Tibial artery (tissue), 4 donors: Measurements from ENCODE around the gene FRMD5.

Experiments
- DNase-seq, 2 donors: peaks; one replicate each; pipeline ENCODE4 v3.0.0-alpha.2; 2019
- H3K27ac ChIP-seq, 2 donors: fragments of 200-600 bp; sonication (generic) in 1 of 2; 1 replicate in 1 of 2; 2 replicates in 1 of 2; pipeline ENCODE4 v1.5.1; 2018 to 2019; ENCODE audit warnings: mild to moderate bottlenecking in 1 of 2
- H3K27me3 ChIP-seq, 2 donors: fragments of 200-600 bp; sonication (generic) in 1 of 2; one replicate each; pipeline versions ENCODE4 v1.5.1 to v1.6.0; 2016 to 2019
- H3K36me3 ChIP-seq, 3 donors: fragments of 200-600 bp; sonication (generic) in 2 of 3; one replicate each; pipeline ENCODE4 v1.5.1; 2016 to 2019; ENCODE audit warnings: mild to moderate bottlenecking in 2 of 3
- H3K4me1 ChIP-seq, 4 donors: fragments of 200-600 bp; sonication (generic) in 2 of 4; 1 replicate in 3 of 4; 2 replicates in 1 of 4; pipeline ENCODE4 v1.5.1; 2016 to 2019
- H3K4me3 ChIP-seq, 2 donors: fragments of 200-600 bp; sonication (generic) in 1 of 2; 1 replicate in 1 of 2; 2 replicates in 1 of 2; pipeline ENCODE4 v1.5.1; 2018 to 2019; ENCODE audit warnings: mild to moderate bottlenecking in 2 of 2
- H3K9me3 ChIP-seq, 3 donors: fragments of 200-600 bp; sonication (generic) in 1 of 3; one replicate each; pipeline ENCODE4 v1.5.1; 2016 to 2019
- CTCF ChIP-seq, 2 experiments: fragments of 200-600 bp in 1 of 2; fragments of 450-650 bp in 1 of 2; IDR thresholded peaks; one replicate each; pipeline ENCODE4 v1.5.1; 2017 to 2019; ENCODE audit warnings: antibody characterized with exemption in 2 of 2, mild to moderate bottlenecking in 1 of 2, moderate library complexity in 1 of 2
- intact Hi-C: fragments of 100-400 bp; cut with DNase I; formaldehyde crosslinking; loops from one replicate; pipeline ENCODE4 v1.15.0; 2023; ENCODE audit warnings: low total_unique reads

Gene FRMD5

DNA sequence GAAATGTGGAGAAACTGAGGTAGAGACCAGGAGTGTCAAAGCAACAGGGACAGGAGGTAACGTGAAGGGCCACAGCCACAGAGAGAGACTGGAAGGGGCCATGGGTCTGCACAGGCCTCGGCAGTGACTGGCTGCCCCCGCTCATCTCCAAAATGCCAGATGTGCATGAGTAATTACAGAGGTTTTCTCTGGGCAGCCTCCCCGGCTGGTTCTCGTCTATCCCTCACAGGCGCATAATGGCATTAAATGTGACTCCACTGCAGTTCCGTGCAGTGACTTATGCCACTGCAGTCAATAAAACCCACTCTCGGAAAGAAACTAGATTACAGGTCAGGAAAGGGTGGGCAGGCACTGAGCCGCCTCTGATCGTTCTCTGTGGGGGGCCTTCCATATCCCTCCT is 293.6 kb downstream of the FRMD5 start:
- Histone ChIP-seq H3K27ac (no peak overlapping the region), H3K4me1 (no peaks in the 10 kb centered on the region)
- intact Hi-C loops = loop anchor here (5.0 to 10.0 kb wide), 2 partner anchors 166 to 593 kb away; no protein-coding TSS in a partner anchor

GRCh38 chr15:43900996-43901395 is 294.1 kb downstream of the FRMD5 start:
- Histone ChIP-seq H3K4me3 (no peak overlapping the region), H3K4me1 (no peaks in the 10 kb centered on the region), H3K27me3 (peaks cover 0 to 5% of the 10 kb centered on the region in 2 donors), H3K27ac (no peak overlapping the region), H3K36me3 (no peaks in the 10 kb centered on the region), H3K9me3 (no peaks in the 10 kb centered on the region)
- TF ChIP-seq CTCF (IDR thresholded peaks at IDR 0.05) = no peak
- intact Hi-C loops = loop anchor here (5.0 to 10.0 kb wide), 2 partner anchors 166 to 594 kb away; no protein-coding TSS in a partner anchor
- DNase-seq = no peak

More for the DNA sequence above, 293.6 kb downstream of the FRMD5 start:
- no peak for DNase-seq
- Histone ChIP-seq H3K36me3 (no peaks in the 10 kb centered on the region), H3K27me3 (peaks cover 0 to 5% of the 10 kb centered on the region in 2 donors), H3K4me3 (no peak overlapping the region), H3K9me3 (no peaks in the 10 kb centered on the region)
- no peak for TF ChIP-seq CTCF (IDR thresholded peaks at IDR 0.05)

- no peaks in the 10 kb centered on the region for H3K36me3 ChIP-seq
- H3K27me3 ChIP-seq = peaks cover 0 to 5% of the 10 kb centered on the region in 2 donors
- H3K27ac ChIP-seq = no peak overlapping the region
- no peaks in the 10 kb centered on the region for H3K4me1 ChIP-seq
- H3K9me3 ChIP-seq = no peaks in the 10 kb centered on the region
- intact Hi-C loops = loop anchor here (5.0 to 10.0 kb wide), 2 partner anchors 167 to 595 kb away; no protein-coding TSS in a partner anchor
- H3K4me3 ChIP-seq = no peak overlapping the region
- TF ChIP-seq CTCF (IDR thresholded peaks at IDR 0.05) = no peak
- no peak for DNase-seq
Measured at GRCh38 chr15:43899928-43900327, 295.1 kb downstream of the FRMD5 start.

DNA sequence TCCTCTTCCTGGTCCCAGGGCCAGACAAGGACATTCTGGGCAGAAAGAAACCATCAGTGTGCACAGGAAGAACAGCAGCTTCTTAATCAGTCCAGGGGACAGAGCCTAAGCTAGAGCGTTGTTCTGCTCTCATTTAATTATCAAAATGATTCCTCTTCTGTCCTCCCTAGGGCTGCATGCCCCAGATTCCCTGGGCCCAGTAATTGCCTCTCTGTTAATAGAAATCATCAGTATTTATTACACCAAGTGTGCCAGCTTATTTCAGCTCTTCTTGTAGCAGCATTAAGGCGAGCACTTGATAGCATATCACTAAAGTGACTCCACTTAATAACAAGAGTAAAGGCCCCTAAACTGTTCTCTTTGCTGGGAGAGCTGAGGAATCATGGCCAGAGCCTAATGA is 296.2 kb downstream of the FRMD5 start:
- no peaks in the 10 kb centered on the region for H3K9me3 ChIP-seq
- H3K4me3 ChIP-seq = no peak overlapping the region
- H3K27me3 ChIP-seq = peaks cover 0 to 5% of the 10 kb centered on the region in 2 donors
- no peaks in the 10 kb centered on the region for H3K4me1 ChIP-seq
- H3K36me3 ChIP-seq = no peaks in the 10 kb centered on the region
- H3K27ac ChIP-seq = no peak overlapping the region
- intact Hi-C loops = no loop called here
- no peak for DNase-seq
- TF ChIP-seq CTCF (IDR thresholded peaks at IDR 0.05) = no peak

- no peak for TF ChIP-seq CTCF (IDR thresholded peaks at IDR 0.05)
- no peaks in the 10 kb centered on the region for H3K36me3 ChIP-seq
- H3K4me1 ChIP-seq = no peaks in the 10 kb centered on the region
- no peaks in the 10 kb centered on the region for H3K27me3 ChIP-seq
- no peak for DNase-seq
- intact Hi-C loops = no loop called here
- H3K27ac ChIP-seq = no peak overlapping the region
- H3K9me3 ChIP-seq = no peaks in the 10 kb centered on the region
- H3K4me3 ChIP-seq = no peak overlapping the region
Measured at GRCh38 chr15:43896543-43896942, 298.5 kb downstream of the FRMD5 start.

DNA sequence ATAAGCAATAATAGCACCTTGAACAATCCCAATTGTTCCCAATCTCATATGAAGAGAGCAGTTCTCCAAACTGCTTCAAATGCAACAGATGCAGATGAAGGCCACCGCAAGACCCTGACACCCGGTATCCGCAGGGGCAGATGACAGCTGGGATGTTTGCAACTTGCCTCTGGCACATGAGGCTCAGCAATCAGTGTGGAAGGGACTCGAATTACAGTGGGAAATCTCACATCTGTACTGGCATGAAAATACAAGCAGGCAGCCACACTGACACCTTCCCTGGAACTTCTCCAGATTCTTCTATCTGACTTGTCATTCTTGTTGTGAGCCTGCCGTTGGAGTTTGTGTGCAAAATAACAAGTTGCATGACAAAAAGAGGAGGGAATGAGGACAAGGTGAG is 299.5 kb downstream of the FRMD5 start:
- Histone ChIP-seq H3K36me3 (no peaks in the 10 kb centered on the region), H3K27ac (no peak overlapping the region), H3K4me1 (no peaks in the 10 kb centered on the region), H3K27me3 (no peaks in the 10 kb centered on the region), H3K4me3 (no peak overlapping the region), H3K9me3 (no peaks in the 10 kb centered on the region)
- intact Hi-C loops = no loop called here
- DNase-seq = no peak
- no peak for TF ChIP-seq CTCF (IDR thresholded peaks at IDR 0.05)
